GM21367 (cell line): ENCODE results near the gene NUB1.
A peak's percentile ranks its signal among the peaks of the same experiment; 100 is the strongest.
"Not testable (repeated sequence)": the region's sequence is repeated elsewhere in the genome, so short reads cannot be mapped to it uniquely, and the experiment has no call there.

Experiments used
- ATAC-seq: cut with Tn5 transposase; IDR thresholded peaks from one replicate; pipeline ENCODE4 v1.9.1; 2021; ENCODE audit not compliant: unreplicated experiment

The NUB1 gene, protein sequence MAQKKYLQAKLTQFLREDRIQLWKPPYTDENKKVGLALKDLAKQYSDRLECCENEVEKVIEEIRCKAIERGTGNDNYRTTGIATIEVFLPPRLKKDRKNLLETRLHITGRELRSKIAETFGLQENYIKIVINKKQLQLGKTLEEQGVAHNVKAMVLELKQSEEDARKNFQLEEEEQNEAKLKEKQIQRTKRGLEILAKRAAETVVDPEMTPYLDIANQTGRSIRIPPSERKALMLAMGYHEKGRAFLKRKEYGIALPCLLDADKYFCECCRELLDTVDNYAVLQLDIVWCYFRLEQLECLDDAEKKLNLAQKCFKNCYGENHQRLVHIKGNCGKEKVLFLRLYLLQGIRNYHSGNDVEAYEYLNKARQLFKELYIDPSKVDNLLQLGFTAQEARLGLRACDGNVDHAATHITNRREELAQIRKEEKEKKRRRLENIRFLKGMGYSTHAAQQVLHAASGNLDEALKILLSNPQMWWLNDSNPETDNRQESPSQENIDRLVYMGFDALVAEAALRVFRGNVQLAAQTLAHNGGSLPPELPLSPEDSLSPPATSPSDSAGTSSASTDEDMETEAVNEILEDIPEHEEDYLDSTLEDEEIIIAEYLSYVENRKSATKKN

DNA sequence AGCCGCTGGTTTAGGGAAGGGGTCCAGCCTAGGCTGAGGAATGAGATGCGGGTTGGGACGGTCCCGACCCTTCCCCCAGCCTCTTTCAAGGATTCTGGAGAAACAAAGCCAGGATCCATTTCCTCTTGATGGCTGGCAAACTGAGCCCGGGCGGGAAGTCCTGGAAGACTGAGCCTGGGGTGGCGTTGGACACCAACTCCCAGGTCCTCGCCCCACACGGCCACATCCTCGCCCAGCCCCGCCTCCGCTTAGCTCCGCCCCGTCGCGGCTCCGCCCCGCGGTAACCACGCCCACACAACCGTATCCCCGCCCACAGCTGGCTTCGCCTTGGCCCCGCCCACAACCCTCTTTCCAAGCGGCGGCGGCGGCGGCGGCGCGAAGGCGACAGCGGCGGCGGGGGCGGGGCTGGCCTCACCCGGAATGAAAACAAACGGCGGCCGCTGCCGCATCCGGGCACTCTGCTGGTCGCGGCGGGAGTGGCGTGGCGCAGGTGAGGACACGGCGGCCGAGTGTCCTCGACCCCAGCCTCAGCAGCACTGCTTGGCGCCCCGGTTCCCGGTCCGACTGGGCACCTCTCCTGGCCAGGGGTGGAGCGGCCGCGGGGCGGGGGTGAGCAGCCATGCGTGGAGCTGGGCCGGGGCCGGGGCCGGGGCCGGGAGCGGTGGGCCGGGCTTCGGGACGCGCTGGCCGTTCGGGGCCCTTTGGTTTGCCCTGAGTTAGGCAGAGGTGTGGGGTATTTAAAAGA lies at the start of gene NUB1:
NUB1 (plus strand) TSS at position 456 of the 745 bp plus-strand sequence. CDS start 3,538 bp downstream, outside the sequence.
- ATAC-seq: peak; percentile 48

DNA sequence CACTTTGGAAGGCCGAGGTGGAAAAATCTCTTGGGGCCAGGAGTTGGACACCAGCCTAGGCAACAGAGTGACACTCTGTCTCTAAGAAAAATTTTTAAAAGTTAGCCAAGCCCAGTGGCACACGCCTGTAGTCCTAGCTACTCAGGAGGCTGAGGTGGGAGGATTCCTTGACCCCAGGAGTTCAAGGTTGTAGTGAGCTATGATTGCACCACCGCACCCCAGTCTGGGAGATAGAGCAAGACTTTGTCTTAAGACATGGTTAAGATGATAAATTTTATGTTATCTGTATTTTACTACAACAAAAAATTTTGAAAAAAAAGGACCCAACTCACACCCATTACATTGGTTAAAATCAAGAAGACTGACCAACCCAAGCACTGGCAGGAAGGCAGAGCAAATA lies 48.8 kb upstream of the NUB1 start:
- no peak for ATAC-seq

DNA sequence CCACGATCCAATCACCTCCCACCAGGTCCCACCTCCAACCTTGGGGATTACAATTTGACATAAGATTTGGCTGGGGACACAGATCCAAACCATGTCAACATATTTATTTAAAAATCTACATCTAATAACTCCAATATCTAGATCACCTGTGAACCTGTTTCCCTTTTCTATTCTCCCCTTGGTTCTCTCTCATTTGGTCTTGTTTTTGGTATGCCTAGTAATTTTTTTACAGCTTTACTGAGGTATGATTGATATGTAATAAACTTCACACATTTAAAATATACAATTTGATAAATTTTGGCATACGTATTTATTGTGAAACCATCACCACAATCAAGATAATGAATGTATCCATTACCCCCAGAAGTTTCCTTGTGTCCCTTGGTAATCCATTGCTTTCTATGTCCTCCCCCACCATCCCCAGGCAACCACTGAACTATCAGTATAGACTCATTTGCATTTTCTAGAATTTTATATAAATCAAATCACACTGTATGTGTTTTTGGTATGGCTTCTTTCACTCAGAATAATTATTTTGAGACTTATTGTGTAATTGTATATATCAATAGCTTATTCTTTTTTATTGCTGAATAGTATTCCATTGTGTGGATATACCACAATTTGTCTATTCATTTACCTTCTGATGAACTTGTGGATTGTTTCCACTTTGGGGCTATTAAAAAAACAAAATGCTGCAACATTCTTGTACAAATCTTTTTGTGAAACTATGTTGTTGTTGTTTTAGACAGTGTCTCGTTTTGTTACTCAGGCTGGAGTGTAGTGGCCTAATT lies 45.2 kb upstream of the NUB1 start:
- no peak for ATAC-seq

DNA sequence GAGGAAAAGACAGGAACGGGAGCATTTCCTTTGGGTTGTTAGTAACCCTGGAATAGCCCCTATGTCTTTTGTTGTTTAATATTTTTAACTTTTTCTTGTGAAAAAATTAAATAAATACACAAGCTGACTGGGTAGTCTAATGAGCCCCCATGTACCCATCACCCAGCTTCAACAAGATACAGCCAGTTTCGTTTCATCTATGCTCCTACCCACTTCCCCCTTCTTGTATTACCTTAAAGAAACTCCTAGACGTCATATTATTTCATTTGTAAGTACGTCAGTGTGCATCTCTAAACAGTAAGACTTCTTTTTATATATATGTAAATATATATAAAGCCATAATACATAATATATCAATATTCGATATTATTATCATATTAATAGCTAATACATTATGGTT lies 42.8 kb upstream of the NUB1 start:
- ATAC-seq: no peak

DNA sequence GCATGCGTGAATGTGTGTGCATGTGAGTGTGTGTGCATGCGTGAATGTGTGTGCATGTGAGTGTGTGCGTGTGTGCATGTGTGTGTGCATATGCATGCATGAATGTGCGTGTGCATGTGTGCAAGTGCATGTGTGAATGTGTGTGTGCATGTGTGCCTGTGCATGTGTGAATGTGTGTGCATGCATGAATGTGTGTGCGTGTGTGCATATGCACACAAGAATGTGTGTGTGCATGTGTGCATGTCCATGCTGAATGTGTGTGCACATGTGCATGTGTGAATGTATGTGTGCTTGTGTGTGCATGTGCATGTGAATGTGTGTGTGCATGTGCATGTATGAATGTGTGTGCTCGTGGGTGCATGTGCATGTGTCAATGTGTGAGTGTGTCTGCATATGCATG lies 42.1 kb upstream of the NUB1 start:
- no peak for ATAC-seq

DNA sequence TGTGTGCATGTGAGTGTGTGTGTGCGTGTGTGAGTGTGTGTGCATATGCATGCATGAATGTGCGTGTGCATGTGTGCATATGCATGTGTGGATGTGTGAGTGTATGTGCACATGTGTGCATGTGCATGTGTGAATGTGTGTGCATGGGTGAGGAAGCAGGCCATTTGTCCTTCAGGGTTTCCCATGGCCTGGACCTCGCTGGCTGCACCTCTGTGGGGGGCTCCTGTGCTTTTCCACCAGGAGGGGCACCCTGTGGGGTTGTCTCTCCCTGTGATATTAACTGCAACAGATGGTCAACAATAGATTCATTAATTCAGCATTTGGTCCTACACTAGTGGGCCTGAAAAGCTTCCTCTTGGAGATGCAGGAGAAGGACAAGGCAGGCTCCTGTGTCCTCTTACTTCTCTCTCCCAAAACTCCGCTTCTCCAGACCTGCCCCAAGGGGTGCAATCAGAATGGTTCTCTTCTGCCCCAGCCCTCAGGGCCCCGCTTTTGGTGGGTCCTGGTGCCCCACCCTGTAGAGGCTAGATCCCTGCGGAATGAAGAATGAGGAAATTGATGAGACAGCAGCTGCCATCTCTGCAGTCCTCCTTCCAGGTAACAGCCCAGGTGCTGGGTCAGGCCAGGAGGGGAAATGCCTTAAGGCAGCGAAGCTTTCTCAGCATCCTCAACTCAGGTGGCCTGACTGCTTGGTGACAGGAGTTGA lies 41.5 kb upstream of the NUB1 start:
- no peak for ATAC-seq

DNA sequence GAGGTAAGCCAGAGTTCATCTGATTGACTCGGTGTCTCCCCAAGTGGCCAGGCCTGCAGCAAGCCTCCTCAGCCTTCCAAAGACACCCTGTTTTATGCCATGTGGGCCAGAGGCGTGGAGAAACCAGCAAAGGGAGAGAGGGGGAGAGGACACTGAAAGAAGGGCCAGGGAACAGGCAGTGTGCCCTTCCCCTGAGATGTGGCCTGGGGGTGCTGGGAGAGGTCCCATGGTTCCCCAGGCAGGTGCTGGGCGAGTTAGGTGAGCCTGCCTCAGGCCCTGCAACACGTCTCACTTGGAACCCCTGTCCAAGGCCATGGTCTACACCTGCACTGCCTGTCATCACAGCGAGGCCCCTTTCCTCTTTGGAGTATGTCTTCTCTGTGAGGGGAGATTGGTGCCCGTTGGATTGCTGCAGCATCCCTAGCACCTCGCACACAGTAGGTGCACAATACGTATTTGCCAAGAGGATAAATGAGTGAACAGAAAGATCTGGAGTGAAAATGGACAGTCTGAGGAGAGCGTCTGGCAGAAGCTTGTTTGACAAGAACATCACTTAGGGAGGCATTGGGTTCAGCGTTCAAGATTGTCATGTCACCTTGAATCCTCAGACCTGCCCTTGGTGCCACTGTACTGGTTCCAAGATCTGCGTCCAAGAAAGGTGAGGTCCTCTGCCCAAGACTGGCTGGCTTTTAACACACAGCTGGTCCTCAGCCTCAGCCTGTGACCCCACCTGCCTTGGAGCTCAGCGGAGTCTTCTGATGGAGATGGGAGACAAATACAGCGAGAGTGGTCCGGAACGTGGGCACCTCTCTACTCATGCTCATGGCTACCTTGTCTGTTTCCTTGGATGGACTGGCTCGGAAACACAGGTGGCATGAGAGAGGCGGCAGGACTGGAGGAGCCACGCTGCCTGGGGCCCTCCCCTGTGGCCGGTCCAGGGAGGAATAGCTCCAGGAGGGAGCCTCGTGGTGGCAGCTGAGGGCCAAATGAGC lies 39.8 kb upstream of the NUB1 start:
- no peak for ATAC-seq

DNA sequence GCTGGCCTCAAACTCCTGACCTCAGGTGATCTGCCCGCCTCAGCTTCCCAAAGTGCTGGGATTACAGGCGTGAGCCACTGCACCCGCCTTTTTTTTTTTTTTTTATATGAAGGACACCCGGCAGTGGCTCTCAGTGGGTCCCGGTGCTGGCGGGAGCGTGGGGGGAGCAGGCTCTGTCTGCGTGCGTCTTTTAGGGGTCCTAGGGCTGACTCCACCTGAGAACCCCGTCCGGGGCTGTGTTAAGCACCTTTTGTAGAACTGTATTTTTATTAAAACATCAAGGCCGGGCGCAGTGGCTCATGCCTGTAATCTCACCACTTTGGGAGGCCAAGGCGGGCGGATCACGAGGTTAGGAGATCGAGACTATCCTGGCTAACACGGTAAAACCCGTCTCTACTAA lies 37.4 kb upstream of the NUB1 start:
- ATAC-seq: not testable (repeated sequence)

DNA sequence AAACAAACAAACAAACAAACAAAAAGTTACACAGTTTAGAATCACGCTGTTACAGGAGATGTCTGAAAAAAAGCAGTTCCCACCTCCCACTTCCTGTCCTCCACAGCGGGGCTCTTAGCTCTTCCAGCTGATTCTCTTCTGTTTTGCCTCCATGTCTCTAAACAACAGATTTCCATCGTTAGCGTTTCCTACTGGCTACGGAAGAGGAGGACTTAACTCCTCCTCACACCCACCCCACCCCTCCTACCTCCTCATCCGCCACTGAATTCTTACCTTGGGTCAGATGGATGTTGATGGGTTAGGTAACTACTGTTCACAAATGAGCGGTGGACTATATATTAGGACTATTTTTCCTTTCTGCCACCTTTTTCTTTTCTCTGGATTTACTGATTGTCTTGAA lies 36.8 kb upstream of the NUB1 start:
- no peak for ATAC-seq

DNA sequence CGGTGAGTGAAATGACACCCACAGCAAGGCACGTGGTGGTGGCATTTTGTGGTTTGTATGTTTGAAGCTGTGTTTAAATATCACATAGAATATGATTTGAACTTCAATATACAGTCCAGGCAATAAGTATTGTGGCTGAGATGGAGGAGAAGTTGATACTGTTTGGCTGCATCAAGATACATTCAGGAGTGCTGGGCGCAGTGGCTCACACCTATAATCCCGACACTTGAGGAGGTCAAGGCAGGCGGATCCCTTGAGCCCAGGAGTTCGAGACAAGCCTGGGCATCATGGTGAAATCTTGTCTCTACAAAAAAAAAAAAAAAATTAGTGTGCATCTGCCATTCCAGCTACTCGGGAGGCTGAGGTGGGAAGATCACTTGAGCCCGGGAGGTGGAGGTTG lies 35.2 kb upstream of the NUB1 start:
- no peak for ATAC-seq

DNA sequence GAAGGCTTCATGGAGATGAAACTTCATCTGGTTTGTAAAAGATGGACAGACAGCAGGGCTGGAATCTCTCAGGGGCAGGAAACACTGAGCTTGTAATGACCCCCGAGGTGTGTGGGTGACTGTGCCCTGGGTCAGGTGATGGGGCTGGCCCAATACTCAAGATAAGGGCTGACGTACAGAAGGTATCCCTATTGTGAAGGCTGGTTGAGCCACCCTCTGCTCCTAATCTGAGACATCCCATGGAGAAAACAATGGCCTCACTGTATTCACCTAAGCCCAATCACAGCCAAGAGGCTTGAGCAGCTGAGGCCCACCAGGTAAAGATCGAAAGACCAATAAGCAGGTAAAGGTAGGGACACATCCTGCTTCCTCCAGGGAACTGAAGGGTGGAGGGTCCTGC lies 34.8 kb upstream of the NUB1 start:
- no peak for ATAC-seq

DNA sequence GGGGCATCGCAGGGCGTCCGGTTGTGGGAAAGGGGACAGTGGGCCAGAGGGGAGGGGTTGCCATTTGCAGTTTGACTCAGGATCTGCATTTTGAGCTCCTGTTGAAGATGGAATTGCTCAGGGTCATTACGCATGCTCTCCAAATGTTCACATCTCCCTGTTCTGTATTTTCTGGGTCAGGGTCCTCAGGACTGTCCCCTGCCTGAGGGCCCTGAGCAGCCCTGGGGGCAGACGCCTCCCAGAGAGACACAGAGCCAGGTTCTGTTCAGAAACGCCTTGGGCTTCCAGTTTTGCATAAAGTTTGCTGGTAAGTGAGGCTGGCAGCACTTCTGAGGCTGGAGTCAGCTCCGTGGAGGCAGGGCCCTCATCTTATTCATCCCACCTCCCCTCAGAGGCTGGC lies 34.1 kb upstream of the NUB1 start:
- ATAC-seq: no peak

DNA sequence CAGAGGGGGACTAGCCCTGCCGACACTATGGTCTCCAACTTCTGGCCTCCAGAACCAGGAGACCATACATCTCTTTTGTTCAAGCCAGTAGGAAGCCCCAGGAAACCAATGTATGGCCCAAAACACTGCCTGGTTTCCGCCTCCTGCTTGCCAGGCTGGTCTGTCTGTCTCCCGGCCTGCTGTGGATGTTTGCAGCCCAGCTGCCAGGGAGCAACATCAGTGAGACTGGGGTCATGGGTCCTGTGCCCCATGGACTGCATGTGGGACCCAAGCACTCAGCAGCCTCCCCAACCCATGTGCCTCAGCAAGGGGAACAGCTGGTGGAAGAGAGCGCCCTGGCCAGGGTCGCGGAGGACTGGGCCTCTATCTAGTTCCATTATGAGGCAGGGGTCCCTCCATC lies 33.4 kb upstream of the NUB1 start:
- no peak for ATAC-seq

DNA sequence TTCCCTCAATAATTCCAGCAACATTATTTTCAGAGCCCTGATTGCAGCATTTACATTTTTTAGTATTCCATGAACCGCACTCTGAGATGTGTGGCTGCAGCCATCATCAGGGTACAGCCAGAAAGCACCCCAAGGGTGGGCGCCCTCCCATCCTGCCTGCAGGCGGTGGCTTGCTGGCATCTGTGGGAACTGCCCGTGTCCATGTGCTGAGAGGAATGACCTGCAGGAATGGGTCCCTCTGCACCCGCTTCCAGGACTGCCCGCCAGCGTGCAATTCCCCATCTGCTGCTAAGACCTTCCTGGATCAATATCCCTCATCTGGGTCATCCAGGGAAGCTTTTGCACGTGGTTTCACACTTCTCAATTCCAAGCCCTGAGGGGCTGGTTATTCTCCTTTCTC lies 32.8 kb upstream of the NUB1 start:
- no peak for ATAC-seq

DNA sequence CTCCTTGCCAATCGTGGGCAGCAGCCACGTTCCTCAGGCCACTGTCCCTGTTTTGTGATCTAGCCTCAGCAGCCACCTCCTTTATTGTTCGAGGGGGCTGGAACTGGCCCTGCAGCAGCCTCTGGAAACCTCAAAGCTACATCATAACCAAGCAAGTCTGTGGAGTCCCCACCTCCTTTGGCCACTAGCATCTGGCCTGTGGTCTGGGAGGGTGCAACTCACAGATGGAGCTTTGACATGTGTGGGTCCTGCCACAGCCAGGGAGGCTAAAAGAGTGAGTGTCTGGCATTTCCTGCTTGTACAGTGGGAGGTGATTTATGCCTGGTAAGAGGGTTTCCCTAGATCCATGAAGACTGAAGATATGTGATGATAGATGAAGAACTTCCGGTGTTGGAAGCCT lies 32.3 kb upstream of the NUB1 start:
- ATAC-seq: no peak

DNA sequence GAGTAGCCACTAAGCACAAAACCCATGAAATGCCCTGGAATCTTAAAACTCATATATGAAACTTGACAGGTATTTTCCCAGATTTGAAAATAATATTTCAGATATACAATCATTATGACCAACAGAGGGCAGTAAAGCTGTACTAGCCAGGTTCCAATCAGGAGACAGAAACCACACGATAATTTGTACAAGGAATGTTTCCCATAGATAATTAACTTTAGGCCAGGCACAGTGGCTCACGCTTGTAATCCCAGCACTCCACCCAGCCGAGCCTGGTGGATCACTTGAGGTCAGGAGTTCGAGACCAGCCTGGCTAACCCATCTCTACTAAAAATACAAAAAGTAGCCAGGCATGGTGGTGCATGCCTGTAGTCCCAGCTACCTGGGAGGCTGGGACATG lies 31.0 kb upstream of the NUB1 start:
- no peak for ATAC-seq

DNA sequence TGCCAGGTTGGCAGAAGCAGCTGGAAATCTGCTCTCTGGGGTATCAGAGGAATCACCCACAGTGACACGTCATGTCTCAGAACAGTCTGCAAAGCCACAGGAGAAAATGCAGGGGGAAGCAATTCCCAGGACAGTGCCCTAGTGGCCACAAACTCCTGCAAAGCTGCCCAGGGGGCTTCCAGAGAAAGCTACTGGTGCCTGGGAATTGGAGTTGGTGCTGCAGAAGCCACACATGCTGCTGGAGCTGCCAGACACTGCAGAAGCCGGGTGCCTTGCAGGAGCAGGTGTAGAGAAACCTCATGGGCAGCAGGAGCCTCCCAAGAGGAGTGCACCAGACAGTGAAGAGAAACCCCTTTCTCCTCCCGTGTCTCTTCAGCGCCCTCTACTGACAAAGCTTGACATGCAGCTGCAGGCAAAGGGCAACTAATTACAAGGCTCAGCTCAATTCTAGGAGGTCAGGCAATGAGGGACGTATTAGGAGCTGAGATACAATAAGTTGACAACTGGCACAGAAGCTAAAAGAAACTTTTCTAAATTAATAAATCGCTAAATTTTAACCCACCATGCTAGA lies 30.2 kb upstream of the NUB1 start:
- no peak for ATAC-seq

DNA sequence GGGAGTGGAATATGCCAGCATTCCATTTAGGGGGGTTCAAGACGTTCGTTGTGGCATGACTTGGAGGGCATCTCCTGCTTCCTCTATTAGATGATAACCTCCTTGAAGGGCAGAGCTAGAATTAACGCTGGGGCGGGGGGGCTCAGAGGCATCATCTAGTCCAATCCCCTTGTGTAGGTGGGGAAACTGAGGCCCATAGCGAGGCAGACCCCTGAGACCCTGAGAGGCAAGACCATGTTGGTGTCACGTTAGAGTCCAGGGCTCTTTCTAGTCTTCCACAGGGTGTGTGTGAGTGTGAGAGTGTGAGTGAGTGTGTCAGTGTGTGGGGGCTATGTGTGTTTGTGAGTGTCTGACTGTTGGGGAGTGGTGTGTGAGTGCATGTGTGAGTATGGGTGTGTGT lies 29.3 kb upstream of the NUB1 start:
- no peak for ATAC-seq
